ENCODE data around the gene MYO15B. TPM values are rescaled to one million over a fixed set of nuclear protein-coding genes. Genes with fewer than 3 reads are reported as not detected.

Gene MYO15B
- total RNA-seq, 2 experiments from 2014 or later = 8.9 to 19.2 TPM

DNA sequence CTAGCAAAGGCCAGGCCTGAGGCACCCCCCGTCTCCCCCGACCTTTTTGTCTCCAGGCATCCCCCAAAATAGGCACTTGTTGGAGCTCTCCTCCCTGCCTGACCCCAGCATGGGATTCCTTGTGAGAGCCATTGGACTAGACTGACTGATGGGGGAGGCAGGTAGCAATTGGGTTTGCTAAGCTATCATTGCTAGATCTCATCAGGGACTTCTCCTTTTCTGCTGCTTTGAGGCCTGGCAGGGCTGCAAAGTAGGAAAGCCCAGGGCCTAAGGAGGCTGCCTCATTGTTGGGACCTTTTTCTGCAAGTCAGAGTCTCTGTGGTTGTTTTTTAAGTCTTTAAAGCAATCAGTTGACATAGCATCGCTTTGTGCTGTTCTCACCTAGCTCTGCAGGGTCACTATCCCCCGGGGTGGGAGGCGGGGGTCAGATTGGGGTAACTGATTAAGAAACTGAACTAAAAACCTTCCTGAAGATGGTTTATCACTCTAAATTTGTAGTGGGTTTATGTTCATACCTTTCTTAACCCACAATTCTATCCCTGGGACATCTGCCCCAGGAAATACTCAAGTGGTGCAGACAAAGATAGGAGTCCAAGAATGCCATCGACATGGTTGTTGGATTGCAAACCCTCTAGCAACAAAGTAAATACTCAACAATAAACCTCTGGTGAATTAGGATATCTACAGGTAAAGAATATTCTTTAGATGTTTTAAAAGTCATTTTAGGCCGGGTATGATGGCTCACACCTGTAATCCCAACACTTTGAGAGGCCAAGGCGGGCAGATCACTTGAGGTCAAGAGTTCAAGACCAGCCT is 34.1 kb upstream of the MYO15B start:
- H3K27ac ChIP-seq (ENCODE audit: low read depth, low read length, poor library complexity, severe bottlenecking) = no peak overlapping the region
- no peak overlapping the region for H3K4me2 ChIP-seq (ENCODE audit: low read length)
- H3K4me3 ChIP-seq (ENCODE audit: low read depth, low read length, poor library complexity, severe bottlenecking) = no peak overlapping the region
- DNase-seq (ENCODE audit: low spot score) = no peak
- H3K9me3 ChIP-seq (ENCODE audit: low read length) = no peaks in the 10 kb centered on the region
- no peaks in the 10 kb centered on the region for H3K36me3 ChIP-seq (ENCODE audit: insufficient read depth, low read length)
- H3K79me2 ChIP-seq (ENCODE audit: insufficient read depth, low read depth, low read length) = no peaks in the 10 kb centered on the region
- TF ChIP-seq, protein P1, sequence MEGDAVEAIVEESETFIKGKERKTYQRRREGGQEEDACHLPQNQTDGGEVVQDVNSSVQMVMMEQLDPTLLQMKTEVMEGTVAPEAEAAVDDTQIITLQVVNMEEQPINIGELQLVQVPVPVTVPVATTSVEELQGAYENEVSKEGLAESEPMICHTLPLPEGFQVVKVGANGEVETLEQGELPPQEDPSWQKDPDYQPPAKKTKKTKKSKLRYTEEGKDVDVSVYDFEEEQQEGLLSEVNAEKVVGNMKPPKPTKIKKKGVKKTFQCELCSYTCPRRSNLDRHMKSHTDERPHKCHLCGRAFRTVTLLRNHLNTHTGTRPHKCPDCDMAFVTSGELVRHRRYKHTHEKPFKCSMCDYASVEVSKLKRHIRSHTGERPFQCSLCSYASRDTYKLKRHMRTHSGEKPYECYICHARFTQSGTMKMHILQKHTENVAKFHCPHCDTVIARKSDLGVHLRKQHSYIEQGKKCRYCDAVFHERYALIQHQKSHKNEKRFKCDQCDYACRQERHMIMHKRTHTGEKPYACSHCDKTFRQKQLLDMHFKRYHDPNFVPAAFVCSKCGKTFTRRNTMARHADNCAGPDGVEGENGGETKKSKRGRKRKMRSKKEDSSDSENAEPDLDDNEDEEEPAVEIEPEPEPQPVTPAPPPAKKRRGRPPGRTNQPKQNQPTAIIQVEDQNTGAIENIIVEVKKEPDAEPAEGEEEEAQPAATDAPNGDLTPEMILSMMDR (conservative IDR thresholded peaks at IDR 0.05; ENCODE audit: low read length) = no peak
- no peak for TF ChIP-seq EZH2phosphoT487 (IDR thresholded peaks at IDR 0.05; ENCODE audit: borderline replicate concordance, low read depth, low read length)
- ChIA-PET CTCF (ENCODE audit: unreplicated experiment) (interaction anchor here (0.6 kb wide), 1 partner anchor 575 kb away, joined by 10 read pairs; no protein-coding TSS in a partner anchor), POLR2A (interaction anchor here (0.5 to 0.9 kb wide), 2 partner anchors 24 to 257 kb away, joined by 3 read pairs; no protein-coding TSS in a partner anchor)
- H3K9me2 ChIP-seq (ENCODE audit: insufficient read depth, low read length) = no peaks in the 10 kb centered on the region
- BruUV-seq (replicated peaks) = no TSS peak
- no peaks in the 10 kb centered on the region for H4K20me1 ChIP-seq (ENCODE audit: insufficient read depth, low read length)
- intact Hi-C loops (cut with micrococcal nuclease; ENCODE audit: unreplicated experiment) = no loop called here
- H2AFZ ChIP-seq (ENCODE audit: low read length) = no peak overlapping the region
- no peaks in the 10 kb centered on the region for H3K4me1 ChIP-seq (ENCODE audit: insufficient read depth, low read length, poor library complexity, severe bottlenecking)

DNA sequence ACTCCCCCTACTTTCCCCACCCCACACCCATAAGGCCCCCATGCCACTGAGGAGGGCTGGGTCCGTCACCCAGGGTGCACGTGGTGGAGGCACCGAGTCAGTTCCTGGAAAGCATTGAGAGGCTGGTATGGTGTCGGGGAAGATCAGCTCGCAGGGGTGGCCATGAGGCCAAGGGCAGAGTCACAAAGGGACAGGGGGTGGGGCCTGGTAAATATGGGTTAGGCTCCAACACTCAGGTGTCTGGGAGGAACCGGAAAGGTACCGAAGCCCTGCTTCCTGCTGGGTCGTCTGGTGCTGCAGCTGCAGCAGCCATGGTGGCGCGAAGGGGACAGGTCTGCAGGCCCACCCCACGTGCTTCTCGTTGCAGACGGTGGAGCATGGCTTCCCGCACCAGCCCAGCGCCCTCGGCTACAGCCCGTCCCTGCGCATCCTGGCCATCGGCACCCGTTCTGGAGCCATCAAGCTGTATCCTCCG is 31.9 kb upstream of the MYO15B start:
- no peak overlapping the region for H3K4me2 ChIP-seq (ENCODE audit: low read length)
- no peaks in the 10 kb centered on the region for H4K20me1 ChIP-seq (ENCODE audit: insufficient read depth, low read length)
- no peak for TF ChIP-seq EZH2phosphoT487 (IDR thresholded peaks at IDR 0.05; ENCODE audit: borderline replicate concordance, low read depth, low read length)
- TF ChIP-seq, protein P1 (conservative IDR thresholded peaks at IDR 0.05; ENCODE audit: low read length) = no peak
- no peaks in the 10 kb centered on the region for H3K79me2 ChIP-seq (ENCODE audit: insufficient read depth, low read depth, low read length)
- POLR2A ChIA-PET = no interaction called here
- DNase-seq (ENCODE audit: low spot score) = no peak
- H2AFZ ChIP-seq (ENCODE audit: low read length) = no peak overlapping the region
- no peak overlapping the region for H3K27ac ChIP-seq (ENCODE audit: low read depth, low read length, poor library complexity, severe bottlenecking)
- H3K9me3 ChIP-seq (ENCODE audit: low read length) = no peaks in the 10 kb centered on the region
- H3K36me3 ChIP-seq (ENCODE audit: insufficient read depth, low read length) = no peaks in the 10 kb centered on the region
- CTCF ChIA-PET (ENCODE audit: unreplicated experiment) = no interaction called here
- H3K4me1 ChIP-seq (ENCODE audit: insufficient read depth, low read length, poor library complexity, severe bottlenecking) = no peaks in the 10 kb centered on the region
- no TSS peak for BruUV-seq (replicated peaks)
- no peaks in the 10 kb centered on the region for H3K9me2 ChIP-seq (ENCODE audit: insufficient read depth, low read length)
- intact Hi-C loops (cut with micrococcal nuclease; ENCODE audit: unreplicated experiment) = no loop called here
- no peak overlapping the region for H3K4me3 ChIP-seq (ENCODE audit: low read depth, low read length, poor library complexity, severe bottlenecking)

Data from OCI-LY7 (cell line).